A549 treated with RU486 at 1 μM for 4 hours (cell line): ENCODE data around the gene CCDC83. TPM values are rescaled to one million over a fixed set of nuclear protein-coding genes. Genes with fewer than 3 reads are reported as not detected.

ENCODE experiments used
- total RNA-seq: library from RNA; stranded (reverse); fragments of 200-300 nt; extraction: Qiagen RNA extraction; gene quantifications from 5 replicates; pipeline ENCODE4 v1.2.3, GENCODE V29; 2022; ENCODE audit warnings: low read depth

Gene CCDC83
- not detected in 5 replicates for total RNA-seq

GRCh38 chr11:85855341-85855656 lies at the start of gene CCDC83:
Gene CCDC83 (plus strand): TSS chr11:85855383. CDS start chr11:85865124, 9,741 bp downstream.

GRCh38 chr11:85810871-85811611 lies 44.1 kb upstream of the CCDC83 start, which contains the start of gene SYTL2:
Gene SYTL2 (minus strand): TSS chr11:85811141. CDS start chr11:85757725, 53,416 bp downstream.

Other genes with a start within 250 kb of the CCDC83 start
- gene DLG2, start 228.0 kb upstream of the CCDC83 start, total RNA-seq = 0.18 to 0.41 TPM (median 0.32 TPM) in 4 of 5 replicates, not detected in the other
- 45.5 to 72.2 TPM (median 56.1 TPM) in 5 replicates for gene TMEM126B, start 226.8 kb upstream of the CCDC83 start, total RNA-seq
- 41.4 to 57.8 TPM (median 56.3 TPM) in 5 replicates for gene TMEM126A, start 207.4 kb upstream of the CCDC83 start, total RNA-seq
- gene CREBZF, start 190.3 kb upstream of the CCDC83 start, total RNA-seq = 15.3 to 33.0 TPM (median 32.6 TPM) in 5 replicates
- gene CCDC89, start 169.2 kb upstream of the CCDC83 start, total RNA-seq = not detected in 5 replicates
- 13.1 to 30.4 TPM (median 15.4 TPM) in 5 replicates for gene SYTL2, start 44.2 kb upstream of the CCDC83 start, total RNA-seq
- 78.7 to 120 TPM (median 94.1 TPM) in 5 replicates for gene PICALM, start 213.7 kb downstream of the CCDC83 start, total RNA-seq